Melanocyte of skin (primary cell): ENCODE results near the gene KIF16B. TPM values are rescaled to one million over a fixed set of nuclear protein-coding genes. Genes with fewer than 3 reads are reported as not detected.

Experiments used
- total RNA-seq, 2 donors: library from RNA; depleted of rRNA; stranded (reverse); fragments of >200 nt; gene quantifications; 2 replicates each; pipeline ENCODE4 v1.2.3, GENCODE V29; 2012

KIF16B gene
- 10 to 100 TPM; 13.0 to 13.8 TPM for total RNA-seq

GRCh38 chr20:16573001-16573965, at the start of gene KIF16B:
KIF16B (minus strand) TSS chr20:16573448; CDS start chr20:16573275, 173 bp downstream.

Other genes starting within 250 kb of the KIF16B start
- 10 to 100 TPM; 37.9 to 72.3 TPM for gene SNRPB2, start 156.6 kb upstream of the KIF16B start, total RNA-seq
- gene OTOR, start 174.9 kb upstream of the KIF16B start, total RNA-seq, result not detected